K562 (cell line): Measurements from ENCODE around the gene PLEKHH3. TPM values are rescaled to one million over a fixed set of nuclear protein-coding genes. Genes with fewer than 3 reads are reported as not detected.

ENCODE experiments used
- ATF7 ChIP-seq: fragments of 450-650 bp; IDR thresholded peaks from 2 replicates; pipeline ENCODE4 v1.7.1; 2014; ENCODE audit warnings: mild to moderate bottlenecking, moderate library complexity
- FOXP1 ChIP-seq: sonication (generic); formaldehyde crosslinking; IDR thresholded peaks from 2 replicates; pipeline ENCODE4 v1.8.0; 2022; ENCODE audit warnings: mild to moderate bottlenecking, missing genetic modification reagents
- KDM2B ChIP-seq: fragments of 250-450 bp; sonication (Bioruptor Pico); IDR thresholded peaks from 2 replicates; pipeline ENCODE4 v1.8.0; 2021; ENCODE audit warnings: mild to moderate bottlenecking, moderate library complexity
- MTA3 ChIP-seq: fragments of 450-650 bp; formaldehyde crosslinking; IDR thresholded peaks from 2 replicates; pipeline ENCODE4 v1.6.1; 2017; ENCODE audit warnings: mild to moderate bottlenecking, borderline replicate concordance
- MTF1 ChIP-seq: fragments of 250-450 bp; sonication (Bioruptor Pico); IDR thresholded peaks from 2 replicates; pipeline ENCODE4 v1.9.0; 2021; ENCODE audit warnings: moderate library complexity, mild to moderate bottlenecking, inconsistent platforms, borderline replicate concordance
- NBN ChIP-seq: fragments of 450-650 bp; IDR thresholded peaks from 2 replicates; pipeline ENCODE4 v1.6.1; 2016; ENCODE audit warnings: low read depth, mild to moderate bottlenecking
- SAP30 ChIP-seq: fragments of 200-600 bp; sonication (generic); IDR thresholded peaks from 2 replicates; pipeline ENCODE4 v1.6.1; 2012; ENCODE audit warnings: borderline replicate concordance, low read depth, mild to moderate bottlenecking, moderate library complexity, low read length, control low read depth, inconsistent platforms; ENCODE audit not compliant: insufficient read depth, poor library complexity, severe bottlenecking
- SIRT6 ChIP-seq: IDR thresholded peaks from one replicate; pipeline ENCODE4 v1.6.1; 2012; ENCODE audit warnings: low read depth, mild to moderate bottlenecking, control low read depth, inconsistent platforms, low read length, moderate library complexity
- SNIP1 ChIP-seq: fragments of 450-650 bp; IDR thresholded peaks from 2 replicates; pipeline ENCODE4 v1.7.1; 2017; ENCODE audit warnings: low read depth, mild to moderate bottlenecking
- SRSF1 ChIP-seq: fragments of 200-400 bp; formaldehyde crosslinking; IDR thresholded peaks from 2 replicates; pipeline ENCODE4 v1.6.1; 2017; ENCODE audit warnings: mild to moderate bottlenecking, low read depth, low read length, moderate library complexity
- STAT5B ChIP-seq: fragments of 250-450 bp; sonication (Bioruptor Pico); IDR thresholded peaks from 2 replicates; pipeline ENCODE4 v1.8.0; 2021; ENCODE audit warnings: mild to moderate bottlenecking, inconsistent platforms
- TOE1 ChIP-seq, 2 experiments: fragments of 450-650 bp in 1 of 2; sonication (generic) in 1 of 2; formaldehyde crosslinking in 1 of 2; IDR thresholded peaks; 2 replicates each; pipeline versions ENCODE4 v1.7.1 to v1.8.0; 2016 to 2022; ENCODE audit warnings: borderline replicate concordance in 2 of 2, mild to moderate bottlenecking in 2 of 2, antibody characterized with exemption in 1 of 2, inconsistent platforms in 1 of 2, low read depth in 1 of 2, missing genetic modification reagents in 1 of 2, moderate library complexity in 1 of 2
- ZNF239 ChIP-seq: fragments of 250-450 bp; sonication (Bioruptor Pico); IDR thresholded peaks from 2 replicates; pipeline ENCODE4 v1.4.0; 2020; ENCODE audit warnings: mild to moderate bottlenecking
- polyA plus RNA-seq, 8 experiments: library from polyadenylated mRNA; depleted of rRNA in 4 of 8; stranded (reverse) in 5 of 8; unstranded in 3 of 8; fragments of >200 nt; fragmentation: Nextera tagmentation in 2 of 8; fragmentation: Illumina TruSeq in 1 of 8; extraction: Ambion mirVana in 2 of 8; extraction: Trizol in 1 of 8; gene quantifications; 2 replicates each; pipeline versions ENCODE4 v1.2.1 to v1.2.3, GENCODE V29; 2011 to 2014; ENCODE audit warnings: inconsistent platforms in 1 of 8, missing spikeins in 1 of 8
- total RNA-seq, 7 experiments: library from RNA; depleted of rRNA in 6 of 7; stranded (reverse); fragments of >200 nt in 6 of 7; fragmentation: Illumina TruSeq in 2 of 7; extraction: Trizol in 2 of 7; gene quantifications; 2 replicates each; pipeline versions ENCODE4 v1.2.1 to v1.2.3, GENCODE V29; 2011 to 2021; ENCODE audit warnings: low replicate concordance in 1 of 7
- TF ChIP-seq, protein P1 (sequence below): sonication (generic); formaldehyde crosslinking; IDR thresholded peaks from 2 replicates; pipeline ENCODE4 v1.8.1; 2022; ENCODE audit warnings: missing genetic modification reagents
- TF ChIP-seq, protein P2 (sequence below): fragments of 200-800 bp; sonication (Bioruptor generic); IDR thresholded peaks from 2 replicates; pipeline ENCODE4 v1.6.1; 2017; ENCODE audit warnings: missing genetic modification characterization, missing compliant biosample characterization
- TF ChIP-seq, protein P3 (sequence below): sonication (generic); formaldehyde crosslinking; IDR thresholded peaks from 2 replicates; pipeline ENCODE4 v1.9.0; 2022; ENCODE audit warnings: mild to moderate bottlenecking, missing genetic modification reagents
- TF ChIP-seq, protein P4 (sequence below): fragments of 450-650 bp; formaldehyde crosslinking; conservative IDR thresholded peaks from 2 replicates; pipeline ENCODE4 v1.4.0; 2022; ENCODE audit warnings: mild to moderate bottlenecking, missing genetic modification characterization
- TF ChIP-seq, protein P5 (sequence below): fragments of 250-450 bp; sonication (Bioruptor Pico); IDR thresholded peaks from 2 replicates; pipeline ENCODE4 v1.4.0; 2020; ENCODE audit warnings: mild to moderate bottlenecking, moderate library complexity

Gene PLEKHH3
- total and polyA plus RNA-seq, 9 of the 15 experiments (the other 6 are each of a cell fraction or from before 2014, with no cell fraction given), result 0.58 to 34.5 (median 5.0) TPM

DNA sequence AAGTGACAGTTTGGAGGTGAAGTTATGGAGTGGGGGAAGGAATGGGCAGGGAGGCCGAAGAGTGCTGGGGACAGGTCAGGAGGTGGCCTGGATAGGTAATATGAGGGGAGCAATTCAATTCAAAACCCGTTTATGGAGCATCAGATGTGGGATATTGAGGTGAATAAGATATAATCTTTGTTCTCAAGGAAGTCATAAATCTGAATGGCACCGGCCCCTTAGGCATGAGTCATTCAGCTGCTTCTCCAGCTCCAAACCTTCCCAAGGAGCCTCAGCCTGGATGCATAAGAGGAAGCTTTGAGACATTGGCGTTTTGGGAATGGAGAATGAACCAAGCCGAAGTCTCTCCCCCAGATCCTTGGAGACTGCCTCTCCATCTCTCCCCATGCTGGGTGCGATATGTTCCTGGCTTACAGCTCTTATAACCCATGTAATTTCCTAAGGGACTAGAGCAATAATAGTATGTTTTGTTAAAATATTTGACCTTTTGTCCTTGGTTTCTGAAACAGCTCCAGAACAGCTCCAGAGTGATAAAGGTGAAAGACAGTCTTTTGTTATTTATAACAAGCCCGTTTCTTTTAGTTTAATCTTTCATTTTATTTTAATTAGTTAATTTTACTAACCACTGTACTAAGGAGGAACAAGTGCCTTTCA lies 16.0 kb downstream of the PLEKHH3 start (continued):
- TF ChIP-seq, protein P1, sequence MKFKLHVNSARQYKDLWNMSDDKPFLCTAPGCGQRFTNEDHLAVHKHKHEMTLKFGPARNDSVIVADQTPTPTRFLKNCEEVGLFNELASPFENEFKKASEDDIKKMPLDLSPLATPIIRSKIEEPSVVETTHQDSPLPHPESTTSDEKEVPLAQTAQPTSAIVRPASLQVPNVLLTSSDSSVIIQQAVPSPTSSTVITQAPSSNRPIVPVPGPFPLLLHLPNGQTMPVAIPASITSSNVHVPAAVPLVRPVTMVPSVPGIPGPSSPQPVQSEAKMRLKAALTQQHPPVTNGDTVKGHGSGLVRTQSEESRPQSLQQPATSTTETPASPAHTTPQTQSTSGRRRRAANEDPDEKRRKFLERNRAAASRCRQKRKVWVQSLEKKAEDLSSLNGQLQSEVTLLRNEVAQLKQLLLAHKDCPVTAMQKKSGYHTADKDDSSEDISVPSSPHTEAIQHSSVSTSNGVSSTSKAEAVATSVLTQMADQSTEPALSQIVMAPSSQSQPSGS (CRISPR knock-in tag), result no peak
- TF ChIP-seq, protein P2, sequence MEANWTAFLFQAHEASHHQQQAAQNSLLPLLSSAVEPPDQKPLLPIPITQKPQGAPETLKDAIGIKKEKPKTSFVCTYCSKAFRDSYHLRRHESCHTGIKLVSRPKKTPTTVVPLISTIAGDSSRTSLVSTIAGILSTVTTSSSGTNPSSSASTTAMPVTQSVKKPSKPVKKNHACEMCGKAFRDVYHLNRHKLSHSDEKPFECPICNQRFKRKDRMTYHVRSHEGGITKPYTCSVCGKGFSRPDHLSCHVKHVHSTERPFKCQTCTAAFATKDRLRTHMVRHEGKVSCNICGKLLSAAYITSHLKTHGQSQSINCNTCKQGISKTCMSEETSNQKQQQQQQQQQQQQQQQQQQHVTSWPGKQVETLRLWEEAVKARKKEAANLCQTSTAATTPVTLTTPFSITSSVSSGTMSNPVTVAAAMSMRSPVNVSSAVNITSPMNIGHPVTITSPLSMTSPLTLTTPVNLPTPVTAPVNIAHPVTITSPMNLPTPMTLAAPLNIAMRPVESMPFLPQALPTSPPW (CRISPR knock-in tag), result 0 out of 2 replicates have a peak, but pooled peaks have one; percentile 23
- no peak for TF ChIP-seq MTF1
- 0 out of 2 replicates have a peak, but pooled peaks have one; percentile 36 for TF ChIP-seq NBN
- TF ChIP-seq KDM2B (CRISPR knock-in tag), result no peak
- TF ChIP-seq SRSF1, result no peak
- TF ChIP-seq SAP30, result no peak
- no peak for TF ChIP-seq SIRT6
- TF ChIP-seq, protein P3, sequence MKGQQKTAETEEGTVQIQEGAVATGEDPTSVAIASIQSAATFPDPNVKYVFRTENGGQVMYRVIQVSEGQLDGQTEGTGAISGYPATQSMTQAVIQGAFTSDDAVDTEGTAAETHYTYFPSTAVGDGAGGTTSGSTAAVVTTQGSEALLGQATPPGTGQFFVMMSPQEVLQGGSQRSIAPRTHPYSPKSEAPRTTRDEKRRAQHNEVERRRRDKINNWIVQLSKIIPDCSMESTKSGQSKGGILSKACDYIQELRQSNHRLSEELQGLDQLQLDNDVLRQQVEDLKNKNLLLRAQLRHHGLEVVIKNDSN (CRISPR knock-in tag), result no peak
- no peak for TF ChIP-seq ZNF239
- TF ChIP-seq, protein P4, sequence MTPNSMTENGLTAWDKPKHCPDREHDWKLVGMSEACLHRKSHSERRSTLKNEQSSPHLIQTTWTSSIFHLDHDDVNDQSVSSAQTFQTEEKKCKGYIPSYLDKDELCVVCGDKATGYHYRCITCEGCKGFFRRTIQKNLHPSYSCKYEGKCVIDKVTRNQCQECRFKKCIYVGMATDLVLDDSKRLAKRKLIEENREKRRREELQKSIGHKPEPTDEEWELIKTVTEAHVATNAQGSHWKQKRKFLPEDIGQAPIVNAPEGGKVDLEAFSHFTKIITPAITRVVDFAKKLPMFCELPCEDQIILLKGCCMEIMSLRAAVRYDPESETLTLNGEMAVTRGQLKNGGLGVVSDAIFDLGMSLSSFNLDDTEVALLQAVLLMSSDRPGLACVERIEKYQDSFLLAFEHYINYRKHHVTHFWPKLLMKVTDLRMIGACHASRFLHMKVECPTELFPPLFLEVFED (CRISPR knock-in tag), result no peak
- TF ChIP-seq STAT5B (CRISPR knock-in tag), result no peak
- no peak for TF ChIP-seq SNIP1
- TF ChIP-seq, protein P5, sequence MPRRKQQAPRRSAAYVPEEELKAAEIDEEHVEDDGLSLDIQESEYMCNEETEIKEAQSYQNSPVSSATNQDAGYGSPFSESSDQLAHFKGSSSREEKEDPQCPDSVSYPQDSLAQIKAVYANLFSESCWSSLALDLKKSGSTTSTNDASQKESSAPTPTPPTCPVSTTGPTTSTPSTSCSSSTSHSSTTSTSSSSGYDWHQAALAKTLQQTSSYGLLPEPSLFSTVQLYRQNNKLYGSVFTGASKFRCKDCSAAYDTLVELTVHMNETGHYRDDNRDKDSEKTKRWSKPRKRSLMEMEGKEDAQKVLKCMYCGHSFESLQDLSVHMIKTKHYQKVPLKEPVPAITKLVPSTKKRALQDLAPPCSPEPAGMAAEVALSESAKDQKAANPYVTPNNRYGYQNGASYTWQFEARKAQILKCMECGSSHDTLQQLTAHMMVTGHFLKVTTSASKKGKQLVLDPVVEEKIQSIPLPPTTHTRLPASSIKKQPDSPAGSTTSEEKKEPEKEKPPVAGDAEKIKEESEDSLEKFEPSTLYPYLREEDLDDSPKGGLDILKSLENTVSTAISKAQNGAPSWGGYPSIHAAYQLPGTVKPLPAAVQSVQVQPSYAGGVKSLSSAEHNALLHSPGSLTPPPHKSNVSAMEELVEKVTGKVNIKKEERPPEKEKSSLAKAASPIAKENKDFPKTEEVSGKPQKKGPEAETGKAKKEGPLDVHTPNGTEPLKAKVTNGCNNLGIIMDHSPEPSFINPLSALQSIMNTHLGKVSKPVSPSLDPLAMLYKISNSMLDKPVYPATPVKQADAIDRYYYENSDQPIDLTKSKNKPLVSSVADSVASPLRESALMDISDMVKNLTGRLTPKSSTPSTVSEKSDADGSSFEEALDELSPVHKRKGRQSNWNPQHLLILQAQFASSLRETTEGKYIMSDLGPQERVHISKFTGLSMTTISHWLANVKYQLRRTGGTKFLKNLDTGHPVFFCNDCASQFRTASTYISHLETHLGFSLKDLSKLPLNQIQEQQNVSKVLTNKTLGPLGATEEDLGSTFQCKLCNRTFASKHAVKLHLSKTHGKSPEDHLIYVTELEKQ (CRISPR knock-in tag), result no peak
- TF ChIP-seq ATF7, result peak; percentile 72
- no peak for TF ChIP-seq TOE1 (IDR thresholded peaks at IDR 0.05; ENCODE audit: borderline replicate concordance)
- no peak for TF ChIP-seq TOE1 (CRISPR knock-in tag; IDR thresholded peaks at IDR 0.05; ENCODE audit: borderline replicate concordance, low read depth)
- TF ChIP-seq FOXP1, result no peak
- TF ChIP-seq MTA3, result 0 out of 2 replicates have a peak, but pooled peaks have one; percentile 36
